ENCODE measurements around the gene CRYZ. TPM values are rescaled to one million over a fixed set of nuclear protein-coding genes. Genes with fewer than 3 reads are reported as not detected.

CRYZ gene
- total and polyA plus RNA-seq, 2 donors (not counting 3 experiments of a cell fraction or from before 2014, with no cell fraction given): 24.5 to 32.7 TPM

GRCh38 chr1:74772945-74773344 is 40.1 kb upstream of the CRYZ start:
- dilution Hi-C loops (cut with MboI; ENCODE audit: extremely low pct_ligation_motif_present, low sequenced_read_pairs): no loop called here
- BruUV-seq (replicated peaks): no TSS peak
- Histone ChIP-seq H3K9ac (replicated peaks; ENCODE audit: extremely low read depth, insufficient read depth, low read length) (no peak overlapping the region), H3K4me3 (replicated peaks in 1 of 3; ENCODE audit: insufficient read depth in 1 of 3, low read depth in 1 of 3, low read length in 3 of 3) (no peak overlapping the region), H2AFZ (ENCODE audit: low read depth, low read length) (no peak overlapping the region), H3K4me1 (ENCODE audit: control insufficient read depth, extremely low read depth, insufficient read depth, low read length) (no peaks in the 10 kb centered on the region), H3K36me3 (ENCODE audit: control insufficient read depth in 2 of 2, extremely low read depth in 1 of 2, insufficient read depth in 2 of 2, low read length in 2 of 2) (no peaks in the 10 kb centered on the region), H3K9me3 (replicated peaks; ENCODE audit: control insufficient read depth, insufficient read depth, low read length) (no peaks in the 10 kb centered on the region), H3K4me2 (ENCODE audit: insufficient read depth, low read length) (no peak overlapping the region), H3K27me3 (ENCODE audit: control insufficient read depth in 2 of 2, insufficient read depth in 2 of 2, low read length in 2 of 2) (peaks cover 8 to 44% of the 10 kb centered on the region in 2 experiments), H3K79me2 (ENCODE audit: control insufficient read depth, insufficient read depth, low read length) (no peaks in the 10 kb centered on the region), H3K9me1 (replicated peaks; ENCODE audit: control insufficient read depth, extremely low read depth, insufficient read depth, low read length) (no peaks in the 10 kb centered on the region), H3K27ac (ENCODE audit: insufficient read depth, low read depth, low read length) (no peak overlapping the region), H4K20me1 (replicated peaks; ENCODE audit: control insufficient read depth, extremely low read depth, insufficient read depth, low read length) (no peaks in the 10 kb centered on the region)
- intact Hi-C loops (cut with micrococcal nuclease): loop anchor here (1.0 to 5.0 kb wide), 3 partner anchors 364 to 859 kb away; no protein-coding TSS in a partner anchor
- ChIA-PET POLR2A (no interaction called here), CTCF (interaction anchor here (1.0 to 7.1 kb wide), 4 partner anchors 9 to 428 kb away, joined by 3 to 279 read pairs (median 3); no protein-coding TSS in a partner anchor)
- TF ChIP-seq EZH2 (IDR thresholded peaks at IDR 0.05; ENCODE audit: borderline replicate concordance, low read depth, low read length, severe bottlenecking) (no peak), GATA2 (IDR thresholded peaks at IDR 0.05; ENCODE audit: insufficient read depth, insufficient read length, low read depth, low read length) (no peak), POLR2A (IDR thresholded peaks at IDR 0.05; ENCODE audit: low read depth, low read length) (no peak), MYC (IDR thresholded peaks at IDR 0.05; ENCODE audit: low read depth, low read length) (no peak), FOS (IDR thresholded peaks at IDR 0.05; ENCODE audit: borderline replicate concordance, insufficient read depth, low read length) (no peak), CTCF (IDR thresholded peaks at IDR 0.05; ENCODE audit: extremely low read depth in 1 of 2, insufficient read depth in 1 of 2, low read depth in 1 of 2, low read length in 2 of 2) (no peak), MAX (IDR thresholded peaks at IDR 0.05; ENCODE audit: insufficient read depth, insufficient read length) (no peak), JUN (IDR thresholded peaks at IDR 0.05; ENCODE audit: borderline replicate concordance, insufficient read depth, insufficient read length, low read depth) (no peak), POLR2AphosphoS5 (IDR thresholded peaks at IDR 0.05; ENCODE audit: insufficient read depth, low read depth, low read length) (no peak)
- FAIRE-seq (no peak), DNase-seq (ENCODE audit: low read depth, low spot score) (no peak)

All from endothelial cell of umbilical vein (primary cell).